HFFc6 (cell line): ENCODE data around the gene CCDC157. TPM values are rescaled to one million over a fixed set of nuclear protein-coding genes. Genes with fewer than 3 reads are reported as not detected.
A peak's percentile ranks its signal among the peaks of the same experiment; 100 is the strongest.

ENCODE experiments used
- DNase-seq: peaks from one replicate; pipeline ENCODE4 v3.0.0-alpha.2; 2018
- H3K27ac Mint-ChIP-seq: 2 replicates; pipeline ENCODE4 v1.8.0; 2020; ENCODE audit warnings: mild to moderate bottlenecking, mixed read lengths
- H3K27me3 Mint-ChIP-seq: 2 replicates; pipeline ENCODE4 v1.8.0; 2021; ENCODE audit warnings: mild to moderate bottlenecking, moderate library complexity, mixed read lengths; ENCODE audit not compliant: insufficient read depth
- H3K36me3 Mint-ChIP-seq: 2 replicates; pipeline ENCODE4 v1.8.0; 2021; ENCODE audit warnings: low read depth, mixed read lengths
- H3K4me1 Mint-ChIP-seq: 2 replicates; pipeline ENCODE4 v1.8.0; 2020; ENCODE audit warnings: low read depth, mixed read lengths
- H3K4me3 Mint-ChIP-seq: 2 replicates; pipeline ENCODE4 v1.8.0; 2020; ENCODE audit warnings: mild to moderate bottlenecking, moderate library complexity, mixed read lengths
- H3K9me3 Mint-ChIP-seq: 2 replicates; pipeline ENCODE4 v1.8.0; 2020; ENCODE audit warnings: mild to moderate bottlenecking, mixed read lengths
- CTCF ChIP-seq: fragments of 200-600 bp; sonication (generic); IDR thresholded peaks from 2 replicates; pipeline ENCODE4 v1.5.0; 2021; ENCODE audit warnings: antibody characterized with exemption, mild to moderate bottlenecking
- total RNA-seq, 6 experiments: library from RNA; stranded (reverse); fragmentation: NEBNext Ultra II Directional; extraction: Animal tissue kit (Norgen Biotek cat#: 25700); gene quantifications; 2 replicates in 1 of 6; 3 replicates in 5 of 6; pipeline ENCODE4 v1.2.3, GENCODE V29; 2021

Gene CCDC157
- total RNA-seq, 6 experiments from 2014 or later = 1.4 to 1.6 (median 1.5) TPM

GRCh38 chr22:30424534-30425326 lies 67.9 kb downstream of the CCDC157 start:
- peak overlapping the region; percentile 96 for H3K4me3 Mint-ChIP-seq
- H3K9me3 Mint-ChIP-seq = no peaks in the 10 kb centered on the region
- DNase-seq = peak; percentile 24
- H3K4me1 Mint-ChIP-seq = peaks cover 60% of the 10 kb centered on the region
- H3K27ac Mint-ChIP-seq = peak overlapping the region; percentile 94
- TF ChIP-seq CTCF = peak; percentile 45
- peaks cover 15% of the 10 kb centered on the region for H3K36me3 Mint-ChIP-seq
- peaks cover 3% of the 10 kb centered on the region for H3K27me3 Mint-ChIP-seq

GRCh38 chr22:30425327-30425615 lies 68.5 kb downstream of the CCDC157 start:
- Mint-ChIP-seq H3K27me3 (peaks cover 3% of the 10 kb centered on the region), H3K36me3 (peaks cover 11% of the 10 kb centered on the region), H3K9me3 (no peaks in the 10 kb centered on the region), H3K27ac (peak overlapping the region; percentile 94), H3K4me1 (peaks cover 54% of the 10 kb centered on the region), H3K4me3 (peak overlapping the region; percentile 96)
- no peak for DNase-seq
- no peak for TF ChIP-seq CTCF

- DNase-seq = peak; percentile 27
- peak within 1 kb of the TSS; percentile 96 for H3K4me3 Mint-ChIP-seq
- no peaks in the 10 kb centered on the region for H3K9me3 Mint-ChIP-seq
- no peak; the same call in 1 of the 2 replicates for TF ChIP-seq CTCF
- H3K27ac Mint-ChIP-seq = peak within 1 kb of the TSS; percentile 94
- peaks cover 49% of the 10 kb centered on the region for H3K4me1 Mint-ChIP-seq
- H3K36me3 Mint-ChIP-seq = peaks cover 10% of the 10 kb centered on the region; the same call in 1 of the 2 replicates
- H3K27me3 Mint-ChIP-seq = peaks cover 3% of the 10 kb centered on the region
These were observed 69.0 kb downstream of the CCDC157 start, which contains the start of gene MTFP1 for GRCh38 chr22:30425616-30426387. TSS of gene MTFP1 (plus strand) at chr22:30425768. CDS start at chr22:30425880, 112 bp downstream.

Other genes starting within 250 kb of the CCDC157 start
- gene LIF, start 110.2 kb upstream of the CCDC157 start, total RNA-seq = 1 to 10 TPM in 4 of 6 experiments, under 1 TPM in 2; 0.40 to 2.2 (median 1.1) TPM
- not detected for gene OSM, start 90.2 kb upstream of the CCDC157 start, total RNA-seq
- gene CASTOR1, start 67.5 kb upstream of the CCDC157 start, total RNA-seq = 1 to 10 TPM; 4.5 to 8.1 (median 5.7) TPM
- gene TBC1D10A, start 30.1 kb upstream of the CCDC157 start, total RNA-seq = 10 to 100 TPM; 15.6 to 20.6 (median 16.7) TPM
- gene SF3A1, start 113 bp upstream of the CCDC157 start, total RNA-seq = 100 to 1,000 TPM; 166 to 197 (median 181) TPM
- 10 to 100 TPM; 12.7 to 18.9 (median 15.3) TPM for gene RNF215, start 30.4 kb downstream of the CCDC157 start, total RNA-seq
- 10 to 100 TPM; 18.4 to 24.0 (median 22.8) TPM for gene SEC14L2, start 40.0 kb downstream of the CCDC157 start, total RNA-seq
- 1 to 10 TPM; 1.7 to 5.7 (median 4.1) TPM for gene MTFP1, start 68.8 kb downstream of the CCDC157 start, total RNA-seq
- gene SEC14L3, start 115.0 kb downstream of the CCDC157 start, total RNA-seq = not detected
- gene SEC14L4, start 148.7 kb downstream of the CCDC157 start, total RNA-seq = not detected
- not detected for gene SEC14L6, start 189.7 kb downstream of the CCDC157 start, total RNA-seq
- gene GAL3ST1, start 217.7 kb downstream of the CCDC157 start, total RNA-seq = not detected
- 100 to 1,000 TPM in 1 of 6 experiments, 10 to 100 TPM in 5; 81.8 to 110 (median 86.9) TPM for gene PES1, start 234.9 kb downstream of the CCDC157 start, total RNA-seq